Activated T-cell treated with anti-CD3 and anti-CD28 coated beads, Interleukin-2, amount 50 U/mL, for 4 hours (primary cell): Measurements from ENCODE around the gene SYT9. TPM values are rescaled to one million over a fixed set of nuclear protein-coding genes. Genes with fewer than 3 reads are reported as not detected.
"Not testable (repeated sequence)": the region's sequence is repeated elsewhere in the genome, so short reads cannot be mapped to it uniquely, and the experiment has no call there.

Experiments used
- ATAC-seq, 2 donors: fragments of 200-7000 bp; cut with Tn5 transposase; one replicate each; pipeline ENCODE4 v1.10.0; 2021
- DNase-seq: peaks from one replicate; pipeline ENCODE4 v3.0.0-alpha.2; 2020
- H3K27me3 Mint-ChIP-seq: one replicate; pipeline ENCODE4 v1.8.0; 2021; ENCODE audit warnings: low read depth, mixed read lengths
- H3K36me3 Mint-ChIP-seq: one replicate; pipeline ENCODE4 v1.8.0; 2022; ENCODE audit warnings: mixed read lengths; ENCODE audit not compliant: insufficient read depth
- H3K4me1 Mint-ChIP-seq: one replicate; pipeline ENCODE4 v1.8.0; 2021; ENCODE audit warnings: low read depth, mixed read lengths
- H3K4me3 Mint-ChIP-seq: one replicate; pipeline ENCODE4 v1.8.0; 2021; ENCODE audit warnings: mild to moderate bottlenecking, moderate library complexity, mixed read lengths
- H3K9me3 Mint-ChIP-seq: one replicate; pipeline ENCODE4 v1.8.0; 2021; ENCODE audit warnings: mixed read lengths
- total RNA-seq, 3 donors: library from RNA; stranded (reverse); gene quantifications; one replicate each; pipeline ENCODE4 v1.2.1, GENCODE V29; 2021

SYT9 gene
- total RNA-seq, 3 donors from 2014 or later, result not detected

DNA sequence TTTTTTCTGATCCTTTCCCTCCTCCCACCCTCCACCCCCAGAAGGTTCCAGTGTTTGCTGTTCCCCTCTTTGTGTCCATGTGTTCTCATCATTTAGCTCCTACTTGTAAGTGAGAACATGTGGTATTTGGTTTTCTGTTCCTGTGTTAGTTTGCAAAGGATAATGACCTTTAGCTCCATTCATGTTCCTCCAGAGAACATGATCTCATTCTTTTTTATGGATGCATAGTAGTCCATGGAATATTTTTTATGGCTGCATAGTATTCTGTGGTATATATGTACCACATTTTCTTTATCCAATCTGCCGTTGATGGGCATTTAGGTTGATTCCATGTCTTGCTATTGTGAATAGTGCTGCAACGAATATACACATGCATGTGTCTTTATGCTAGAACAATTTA lies 83.7 kb downstream of the SYT9 start:
- ATAC-seq, H3K36me3 Mint-ChIP-seq, DNase-seq, H3K4me1 Mint-ChIP-seq, H3K9me3 Mint-ChIP-seq, H3K4me3 Mint-ChIP-seq: not testable (repeated sequence)
- H3K27me3 Mint-ChIP-seq, result peaks cover 13% of the 10 kb centered on the region

DNA sequence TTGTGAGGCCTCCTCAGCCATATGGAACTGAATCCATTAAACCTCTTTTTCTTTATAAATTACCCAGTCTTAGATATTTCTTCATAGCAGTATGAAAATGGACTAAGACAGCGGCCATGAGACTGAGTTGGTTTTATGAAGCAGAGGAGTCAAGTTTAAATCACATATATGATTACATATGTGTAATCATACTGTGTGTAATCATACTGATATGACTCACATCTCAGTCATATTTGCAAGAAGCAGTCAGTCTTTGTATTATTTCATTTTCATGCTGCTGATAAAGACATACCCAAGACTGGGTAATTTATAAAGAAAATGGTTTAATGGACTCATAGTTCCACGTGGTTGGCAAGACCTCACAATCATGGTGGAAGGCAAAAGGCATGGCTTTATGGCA lies 89.8 kb downstream of the SYT9 start:
- H3K4me1 Mint-ChIP-seq, result no peaks in the 10 kb centered on the region
- H3K4me3 Mint-ChIP-seq, result no peak overlapping the region
- ATAC-seq (no peak), DNase-seq (no peak)
- H3K9me3 Mint-ChIP-seq, result peaks cover 6% of the 10 kb centered on the region
- peaks cover 28% of the 10 kb centered on the region for H3K27me3 Mint-ChIP-seq
- H3K36me3 Mint-ChIP-seq, result no peaks in the 10 kb centered on the region

DNA sequence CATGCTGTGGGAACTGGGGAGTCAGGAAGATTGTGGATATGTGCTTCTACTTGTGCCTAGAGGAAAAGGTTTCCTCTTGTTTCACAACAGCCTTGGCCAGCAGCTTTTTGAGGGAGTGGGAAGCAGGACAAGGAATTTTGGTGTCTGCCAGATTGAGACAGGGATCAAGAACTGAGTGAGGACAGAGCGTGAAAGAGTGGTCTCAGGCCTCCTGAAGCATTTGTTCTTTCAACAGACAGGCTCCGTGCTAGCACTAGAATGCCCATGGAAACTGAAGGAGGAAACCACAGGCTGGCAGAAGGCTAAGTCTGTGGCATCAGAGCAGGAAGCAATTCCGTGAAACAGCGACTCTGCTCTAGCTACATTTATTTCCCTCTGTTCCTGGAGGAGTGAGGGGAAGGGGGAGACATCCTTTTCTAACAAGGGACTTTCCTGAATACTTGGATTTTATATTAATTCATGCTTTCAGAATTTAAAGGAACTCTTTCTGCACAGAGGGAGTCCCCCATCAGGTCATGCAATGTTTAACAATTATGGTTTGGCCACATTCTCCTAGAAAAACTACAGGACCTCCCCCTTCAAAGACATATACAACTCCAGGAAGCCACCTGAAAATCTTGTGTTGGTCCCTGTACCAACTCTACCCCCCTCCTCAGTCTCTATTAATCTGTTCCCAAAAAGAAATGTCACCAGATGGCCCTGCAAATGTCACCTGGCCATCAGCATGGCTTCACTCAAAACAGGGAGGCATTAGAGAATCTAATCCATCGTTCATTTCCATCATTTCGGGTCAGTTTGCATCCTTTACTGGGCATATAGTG lies 96.1 kb downstream of the SYT9 start:
- H3K36me3 Mint-ChIP-seq, result no peaks in the 10 kb centered on the region
- DNase-seq (no peak), ATAC-seq (no peak)
- no peak overlapping the region for H3K4me3 Mint-ChIP-seq
- H3K27me3 Mint-ChIP-seq, result peaks cover 23% of the 10 kb centered on the region
- H3K4me1 Mint-ChIP-seq, result no peaks in the 10 kb centered on the region
- H3K9me3 Mint-ChIP-seq, result no peaks in the 10 kb centered on the region

DNA sequence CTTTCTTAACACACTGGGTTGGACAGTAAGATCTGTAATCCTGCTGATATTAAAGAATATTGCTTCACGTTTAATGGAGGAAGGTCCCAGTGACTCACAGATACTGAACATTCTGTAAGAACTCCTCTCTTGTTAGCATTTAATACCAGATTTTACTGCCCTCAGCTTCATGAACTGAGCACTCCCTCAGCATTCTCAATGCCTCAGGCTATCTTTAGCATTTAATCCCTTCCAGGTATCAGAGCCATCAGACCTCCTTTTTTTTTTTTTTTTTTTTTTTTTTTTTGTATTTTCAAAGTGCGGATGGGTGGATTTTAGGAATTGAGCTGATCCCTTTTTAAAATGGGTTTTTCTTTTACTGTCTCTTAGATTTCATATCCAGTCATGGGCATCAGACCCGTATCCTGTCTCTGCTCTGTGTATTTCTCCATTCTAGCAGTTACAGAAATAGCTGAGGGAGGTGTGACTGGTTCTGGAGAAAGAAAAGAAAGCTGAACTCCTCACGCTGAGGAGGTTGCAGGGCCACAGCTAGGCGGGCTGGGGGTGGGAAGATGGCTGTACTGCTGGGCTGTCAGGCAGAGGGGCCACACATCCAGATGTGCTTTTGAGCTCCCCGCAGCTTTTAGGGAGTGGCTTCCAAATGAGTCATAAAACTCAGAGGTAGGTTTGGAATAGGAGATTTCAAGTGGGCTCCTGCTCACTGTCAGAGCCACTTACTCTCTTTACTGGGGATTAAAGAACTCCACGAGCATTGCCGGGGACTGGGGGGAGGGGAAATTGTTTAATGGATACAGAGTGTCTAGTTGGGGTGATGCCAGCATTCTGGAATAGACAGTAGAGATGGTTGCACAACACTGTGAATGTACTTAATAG lies 97.0 kb downstream of the SYT9 start:
- Mint-ChIP-seq H3K4me1 (no peaks in the 10 kb centered on the region), H3K4me3 (no peak overlapping the region), H3K36me3 (no peaks in the 10 kb centered on the region), H3K9me3 (no peaks in the 10 kb centered on the region), H3K27me3 (peaks cover 22% of the 10 kb centered on the region)
- DNase-seq, result no peak
- no peak for ATAC-seq

DNA sequence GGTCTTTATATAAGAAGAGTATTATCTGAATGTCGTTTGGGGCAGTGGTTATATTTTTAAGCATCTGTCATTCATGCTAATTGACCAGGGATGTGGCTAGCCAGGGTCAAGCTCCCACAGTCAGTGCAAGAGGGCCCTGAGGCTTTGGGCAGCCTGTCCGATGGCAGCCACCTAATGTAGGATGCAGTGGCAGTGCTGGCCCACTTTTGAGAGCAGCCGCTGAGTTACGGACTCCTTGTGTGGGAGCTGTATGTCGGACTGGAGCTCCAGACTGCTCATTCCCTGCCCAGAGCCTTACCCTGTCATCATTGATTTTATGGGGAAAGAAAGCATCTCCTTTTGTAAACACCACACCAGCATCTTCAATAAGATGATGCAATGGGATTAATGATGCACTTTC lies 99.5 kb downstream of the SYT9 start:
- no peak for ATAC-seq
- no peak for DNase-seq
- Mint-ChIP-seq H3K27me3 (peaks cover 11% of the 10 kb centered on the region), H3K9me3 (no peaks in the 10 kb centered on the region), H3K36me3 (no peaks in the 10 kb centered on the region), H3K4me1 (no peaks in the 10 kb centered on the region), H3K4me3 (no peak overlapping the region)

DNA sequence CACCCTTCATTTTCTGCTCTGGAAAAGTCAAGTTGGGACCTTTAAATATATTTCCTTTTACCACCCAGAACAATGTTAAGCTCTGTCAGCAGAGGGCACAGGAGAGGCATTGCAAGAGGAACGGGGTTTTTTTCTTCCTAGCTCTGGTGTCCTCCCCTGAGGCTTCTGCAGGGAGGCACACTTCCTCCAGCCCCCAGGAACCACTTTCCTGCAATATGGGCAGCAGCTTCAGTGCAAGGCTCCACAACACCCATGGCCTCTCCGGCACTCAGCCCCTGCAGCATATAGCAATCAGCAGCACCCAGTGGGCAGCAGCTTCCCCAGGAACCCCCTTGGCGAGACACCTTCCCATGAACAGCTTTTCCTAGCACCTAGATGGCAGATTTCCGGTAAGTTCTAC lies 101.4 kb downstream of the SYT9 start:
- no peaks in the 10 kb centered on the region for H3K9me3 Mint-ChIP-seq
- no peaks in the 10 kb centered on the region for H3K36me3 Mint-ChIP-seq
- H3K4me1 Mint-ChIP-seq, result no peaks in the 10 kb centered on the region
- no peak overlapping the region for H3K4me3 Mint-ChIP-seq
- ATAC-seq (no peak), DNase-seq (no peak)
- H3K27me3 Mint-ChIP-seq, result peaks cover 4% of the 10 kb centered on the region

DNA sequence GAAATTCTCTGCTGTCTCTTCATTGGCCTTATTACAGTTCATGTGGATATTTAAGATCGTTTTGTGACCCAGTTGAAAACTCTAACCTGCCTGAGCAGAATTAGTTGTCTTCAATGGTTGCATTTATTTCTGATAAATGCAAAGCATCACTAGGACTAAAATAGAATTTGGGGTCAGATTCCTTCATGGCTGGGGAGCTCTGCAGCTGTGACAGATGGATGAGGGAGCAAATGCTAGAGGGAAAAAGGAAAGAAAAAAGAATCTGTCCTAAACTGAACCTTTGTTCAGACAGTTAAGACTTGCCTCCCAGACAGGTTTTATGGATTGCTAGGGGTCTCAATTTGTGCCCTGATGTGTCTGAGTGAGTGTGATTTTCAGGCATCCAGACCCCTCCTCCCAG lies 113.0 kb downstream of the SYT9 start:
- peaks cover 2% of the 10 kb centered on the region for H3K27me3 Mint-ChIP-seq
- H3K9me3 Mint-ChIP-seq, result no peaks in the 10 kb centered on the region
- H3K4me1 Mint-ChIP-seq, result no peaks in the 10 kb centered on the region
- no peak for ATAC-seq
- no peak overlapping the region for H3K4me3 Mint-ChIP-seq
- DNase-seq, result no peak
- no peaks in the 10 kb centered on the region for H3K36me3 Mint-ChIP-seq

DNA sequence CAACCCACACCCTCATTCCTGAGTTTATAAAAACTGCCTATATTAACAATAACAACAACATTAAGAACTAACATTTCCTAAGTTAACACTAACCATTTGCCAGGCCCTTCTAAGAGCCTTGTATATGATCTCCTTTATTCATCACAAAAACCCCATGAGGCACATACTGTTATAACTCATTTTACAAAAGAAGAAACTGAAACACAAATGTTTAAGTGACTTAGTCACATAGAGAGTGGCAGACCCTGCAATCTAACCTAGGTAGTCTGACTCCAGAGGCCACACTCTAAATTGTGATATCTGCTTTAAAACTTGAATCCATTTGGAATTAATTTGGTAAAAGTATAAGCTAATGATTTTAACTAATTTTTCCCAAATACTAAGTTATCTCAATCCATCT lies 116.1 kb downstream of the SYT9 start:
- no peak for DNase-seq
- Mint-ChIP-seq H3K9me3 (peaks cover 5% of the 10 kb centered on the region), H3K36me3 (no peaks in the 10 kb centered on the region), H3K4me1 (no peaks in the 10 kb centered on the region), H3K27me3 (peaks cover 3% of the 10 kb centered on the region), H3K4me3 (no peak overlapping the region)
- ATAC-seq, result no peak

DNA sequence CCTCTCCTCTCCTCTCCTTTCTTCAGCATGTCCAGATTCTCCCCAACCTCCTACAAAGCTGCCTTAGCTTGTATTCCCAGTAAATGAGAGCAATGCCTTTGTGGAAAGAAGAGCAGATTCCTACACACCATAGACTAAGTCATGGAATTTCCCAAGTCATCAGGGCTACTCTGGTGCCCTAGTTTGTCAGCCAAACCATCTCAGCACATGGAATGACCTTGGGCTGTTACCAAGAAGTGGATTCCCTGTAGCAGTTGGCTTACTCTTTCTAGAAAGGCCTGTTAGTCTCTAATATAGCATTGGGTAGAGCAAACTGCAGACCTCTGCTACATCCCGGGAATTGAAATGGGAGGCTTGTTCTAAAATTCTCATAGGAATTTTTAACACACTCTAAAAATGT lies 124.7 kb downstream of the SYT9 start:
- peaks cover 11% of the 10 kb centered on the region for H3K9me3 Mint-ChIP-seq
- peaks cover 35% of the 10 kb centered on the region for H3K27me3 Mint-ChIP-seq
- no peak overlapping the region for H3K4me3 Mint-ChIP-seq
- no peaks in the 10 kb centered on the region for H3K4me1 Mint-ChIP-seq
- DNase-seq, result no peak
- ATAC-seq, result no peak
- H3K36me3 Mint-ChIP-seq, result no peaks in the 10 kb centered on the region

DNA sequence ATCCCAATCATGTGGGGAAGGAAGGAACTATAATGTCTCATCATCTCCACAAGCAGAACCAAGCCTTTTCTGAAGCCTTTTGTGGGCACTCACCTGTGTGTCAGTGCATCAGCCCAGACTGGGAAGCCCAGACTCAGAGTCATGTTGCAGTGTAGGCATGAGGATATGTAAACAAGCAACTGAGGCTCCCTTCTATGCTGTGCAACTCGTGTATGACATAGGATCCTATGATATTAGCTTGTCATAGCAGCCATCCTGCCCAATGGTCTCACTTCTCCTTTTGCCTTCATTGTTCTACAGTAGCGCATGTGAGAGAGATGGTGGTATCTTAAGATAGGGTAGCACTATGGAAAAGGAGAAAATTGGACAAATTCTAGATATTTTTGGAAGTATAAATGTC lies 130.2 kb downstream of the SYT9 start:
- Mint-ChIP-seq H3K4me1 (no peaks in the 10 kb centered on the region), H3K9me3 (no peaks in the 10 kb centered on the region), H3K27me3 (peaks cover 22% of the 10 kb centered on the region), H3K4me3 (no peak overlapping the region), H3K36me3 (no peaks in the 10 kb centered on the region)
- ATAC-seq, result no peak
- no peak for DNase-seq

DNA sequence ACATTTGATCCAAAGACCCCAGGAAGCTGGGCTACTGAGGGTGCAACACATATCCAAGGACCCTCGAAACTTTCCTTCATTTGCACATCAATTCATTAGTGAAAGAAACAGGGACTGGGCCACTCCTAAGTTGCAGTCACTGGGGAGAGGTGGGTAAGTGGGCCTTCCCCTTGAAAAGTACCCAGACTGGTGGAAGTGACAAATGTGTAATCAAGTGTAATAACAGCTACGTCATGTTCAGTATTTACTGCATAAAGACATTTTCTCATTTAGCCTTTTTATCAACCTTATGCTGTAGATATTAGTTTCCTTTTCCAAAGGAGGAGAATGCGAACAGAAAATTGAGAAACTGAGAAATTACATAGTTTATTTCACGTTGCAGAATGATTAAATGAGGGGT lies 131.7 kb downstream of the SYT9 start:
- no peak for DNase-seq
- no peaks in the 10 kb centered on the region for H3K36me3 Mint-ChIP-seq
- H3K4me1 Mint-ChIP-seq, result no peaks in the 10 kb centered on the region
- ATAC-seq, result no peak
- H3K9me3 Mint-ChIP-seq, result no peaks in the 10 kb centered on the region
- H3K27me3 Mint-ChIP-seq, result peaks cover 12% of the 10 kb centered on the region
- no peak overlapping the region for H3K4me3 Mint-ChIP-seq

DNA sequence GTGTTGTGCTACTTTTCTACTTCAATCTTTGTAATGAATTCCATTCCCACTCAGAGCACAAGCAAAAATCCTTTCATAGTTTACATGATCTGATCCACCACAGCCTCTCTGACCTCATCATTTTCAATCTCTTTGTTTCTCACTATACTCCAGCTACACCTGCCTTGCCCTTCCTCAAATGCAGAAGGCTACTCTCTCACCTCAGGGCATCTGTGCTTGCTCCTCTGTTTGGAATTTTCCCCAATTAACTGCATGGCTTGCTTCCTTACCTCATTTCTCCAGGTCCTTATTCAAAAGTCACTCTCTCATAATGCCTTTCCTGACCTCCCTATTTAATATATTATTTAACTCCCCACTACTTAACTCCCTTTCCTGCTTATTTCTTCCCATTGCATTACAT lies 133.0 kb downstream of the SYT9 start:
- no peak for ATAC-seq
- H3K36me3 Mint-ChIP-seq, result no peaks in the 10 kb centered on the region
- no peak for DNase-seq
- no peak overlapping the region for H3K4me3 Mint-ChIP-seq
- peaks cover 7% of the 10 kb centered on the region for H3K27me3 Mint-ChIP-seq
- no peaks in the 10 kb centered on the region for H3K4me1 Mint-ChIP-seq
- H3K9me3 Mint-ChIP-seq, result no peaks in the 10 kb centered on the region

DNA sequence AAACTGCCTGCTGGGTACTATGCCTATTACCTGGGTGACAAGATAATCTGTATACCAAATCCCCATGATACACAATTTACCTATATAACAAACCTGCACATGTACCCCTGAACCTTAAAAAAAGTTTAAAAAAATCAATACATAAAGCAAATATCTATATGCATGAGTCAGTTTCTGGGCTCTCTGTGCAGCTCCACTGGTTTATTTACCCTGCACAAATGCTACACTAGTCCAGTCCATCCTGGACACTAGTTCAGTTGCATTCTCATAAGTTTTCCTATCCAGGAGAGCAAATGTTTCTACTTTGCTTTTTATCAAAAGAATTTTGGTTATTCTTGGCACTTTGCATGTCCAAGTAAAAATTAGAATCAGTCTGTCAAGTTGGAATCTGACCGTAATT lies 133.8 kb downstream of the SYT9 start:
- Mint-ChIP-seq H3K9me3 (no peaks in the 10 kb centered on the region), H3K27me3 (peaks cover 7% of the 10 kb centered on the region), H3K4me1 (no peaks in the 10 kb centered on the region), H3K36me3 (no peaks in the 10 kb centered on the region), H3K4me3 (no peak overlapping the region)
- ATAC-seq, result no peak
- DNase-seq, result no peak

DNA sequence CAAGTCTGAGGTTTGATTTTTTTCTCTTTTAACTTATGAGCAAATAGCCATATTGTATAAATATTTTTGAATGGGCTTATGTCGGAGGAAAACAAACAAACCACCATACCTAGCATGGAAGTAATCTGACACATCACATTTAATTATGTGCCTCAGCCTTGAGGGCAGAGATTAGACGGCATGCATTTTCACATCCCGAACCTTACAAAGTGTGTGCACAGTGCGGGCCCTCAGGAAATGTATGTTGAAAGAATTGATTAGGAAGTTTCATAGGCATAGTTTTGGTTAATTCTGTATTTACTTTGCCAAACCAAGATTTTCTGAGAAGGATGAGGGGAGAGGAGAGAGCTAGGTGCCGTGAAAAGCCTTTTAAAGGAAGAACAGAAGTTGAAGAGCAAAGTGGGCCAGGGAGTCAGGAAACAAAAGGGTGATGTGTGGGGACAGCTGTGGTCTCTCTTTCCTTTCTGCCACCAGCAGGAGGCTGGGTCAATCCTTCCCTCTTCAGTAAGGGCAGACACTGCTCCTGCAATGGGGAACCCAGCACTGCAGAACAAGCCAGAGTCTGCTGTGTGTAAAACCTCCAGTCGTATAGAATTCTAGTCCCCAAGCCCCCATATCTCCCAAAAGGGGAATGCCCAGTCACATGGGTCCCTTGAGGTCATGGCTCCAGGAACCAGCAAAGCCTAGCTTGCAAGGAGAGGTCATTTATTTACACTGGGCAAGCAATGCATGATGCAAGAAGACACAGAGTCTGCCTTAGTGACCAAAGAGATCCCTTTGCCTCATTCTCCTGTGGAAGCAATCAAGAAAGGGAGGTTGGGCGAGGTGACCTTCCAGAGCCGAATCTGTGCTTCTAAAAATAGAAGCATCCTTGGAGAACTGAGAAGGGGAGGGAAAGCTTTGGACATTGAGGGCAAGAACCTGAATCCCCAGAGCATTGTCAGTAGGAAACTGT lies 162.5 kb downstream of the SYT9 start:
- Mint-ChIP-seq H3K9me3 (peaks cover 10% of the 10 kb centered on the region), H3K36me3 (no peaks in the 10 kb centered on the region), H3K27me3 (peaks cover 32% of the 10 kb centered on the region), H3K4me1 (no peaks in the 10 kb centered on the region), H3K4me3 (no peak overlapping the region)
- DNase-seq, result no peak
- ATAC-seq, result no peak
